Activated T-cell treated with anti-CD3 and anti-CD28 coated beads, Interleukin-2, amount 50 U/mL, for 24 hours (primary cell): Measurements from ENCODE around the gene ZNF750.

Experiments
- DNase-seq: peaks from one replicate; pipeline ENCODE4 v3.0.0-alpha.2; 2020
- H3K27ac Mint-ChIP-seq: 2 replicates; pipeline ENCODE4 v1.8.0; 2020; ENCODE audit warnings: mild to moderate bottlenecking, mixed read lengths
- H3K27me3 Mint-ChIP-seq: 2 replicates; pipeline ENCODE4 v1.8.0; 2020; ENCODE audit warnings: mixed read lengths
- H3K36me3 Mint-ChIP-seq: 2 replicates; pipeline ENCODE4 v1.8.0; 2020; ENCODE audit warnings: low read depth, mixed read lengths
- H3K4me1 Mint-ChIP-seq: 2 replicates; pipeline ENCODE4 v1.8.0; 2020; ENCODE audit warnings: low read depth, mixed read lengths
- H3K4me3 Mint-ChIP-seq: 2 replicates; pipeline ENCODE4 v1.8.0; 2020; ENCODE audit warnings: mild to moderate bottlenecking, moderate library complexity, mixed read lengths
- H3K9me3 Mint-ChIP-seq: 2 replicates; pipeline ENCODE4 v1.8.0; 2020; ENCODE audit warnings: mixed read lengths

The ZNF750 gene

GRCh38 chr17:82807562-82807961 is 32.3 kb downstream of the ZNF750 start:
- Mint-ChIP-seq H3K9me3 (no peaks in the 10 kb centered on the region), H3K4me3 (no peak overlapping the region), H3K36me3 (peaks cover 63% of the 10 kb centered on the region), H3K4me1 (no peaks in the 10 kb centered on the region), H3K27me3 (no peaks in the 10 kb centered on the region), H3K27ac (no peak overlapping the region)
- no peak for DNase-seq

GRCh38 chr17:82807101-82807500 is 32.7 kb downstream of the ZNF750 start:
- DNase-seq = no peak
- Mint-ChIP-seq H3K4me1 (peaks cover 3% of the 10 kb centered on the region), H3K27ac (no peak overlapping the region), H3K9me3 (no peaks in the 10 kb centered on the region), H3K36me3 (peaks cover 64% of the 10 kb centered on the region), H3K27me3 (no peaks in the 10 kb centered on the region), H3K4me3 (no peak overlapping the region)

GRCh38 chr17:82806645-82807044 is 33.2 kb downstream of the ZNF750 start:
- peaks cover 64% of the 10 kb centered on the region for H3K36me3 Mint-ChIP-seq
- no peak overlapping the region for H3K27ac Mint-ChIP-seq
- peaks cover 4% of the 10 kb centered on the region for H3K4me1 Mint-ChIP-seq
- no peaks in the 10 kb centered on the region for H3K9me3 Mint-ChIP-seq
- H3K27me3 Mint-ChIP-seq = no peaks in the 10 kb centered on the region
- DNase-seq = no peak
- no peak overlapping the region for H3K4me3 Mint-ChIP-seq

GRCh38 chr17:82805823-82806222 is 34.0 kb downstream of the ZNF750 start:
- Mint-ChIP-seq H3K36me3 (peaks cover 62% of the 10 kb centered on the region), H3K27me3 (no peaks in the 10 kb centered on the region), H3K4me1 (peaks cover 7% of the 10 kb centered on the region), H3K9me3 (peaks cover 4% of the 10 kb centered on the region), H3K4me3 (no peak overlapping the region), H3K27ac (no peak overlapping the region)
- no peak for DNase-seq

GRCh38 chr17:82805254-82805653 is 34.6 kb downstream of the ZNF750 start:
- Mint-ChIP-seq H3K27me3 (no peaks in the 10 kb centered on the region), H3K4me3 (no peak overlapping the region), H3K4me1 (peaks cover 7% of the 10 kb centered on the region), H3K27ac (no peak overlapping the region), H3K36me3 (peaks cover 61% of the 10 kb centered on the region), H3K9me3 (peaks cover 4% of the 10 kb centered on the region)
- DNase-seq = no peak

GRCh38 chr17:82804442-82805191 is 35.2 kb downstream of the ZNF750 start:
- no peak overlapping the region for H3K4me3 Mint-ChIP-seq
- H3K36me3 Mint-ChIP-seq = peaks cover 62% of the 10 kb centered on the region
- H3K4me1 Mint-ChIP-seq = peaks cover 7% of the 10 kb centered on the region
- DNase-seq = no peak
- no peak overlapping the region for H3K27ac Mint-ChIP-seq
- H3K9me3 Mint-ChIP-seq = peaks cover 4% of the 10 kb centered on the region
- no peaks in the 10 kb centered on the region for H3K27me3 Mint-ChIP-seq

GRCh38 chr17:82803606-82804005 is 36.2 kb downstream of the ZNF750 start:
- Mint-ChIP-seq H3K4me1 (peaks cover 7% of the 10 kb centered on the region), H3K27me3 (no peaks in the 10 kb centered on the region), H3K36me3 (peaks cover 64% of the 10 kb centered on the region), H3K4me3 (no peak overlapping the region), H3K9me3 (peaks cover 4% of the 10 kb centered on the region), H3K27ac (no peak overlapping the region)
- no peak for DNase-seq

GRCh38 chr17:82803185-82803584 is 36.6 kb downstream of the ZNF750 start:
- Mint-ChIP-seq H3K4me3 (no peak overlapping the region), H3K9me3 (peaks cover 4% of the 10 kb centered on the region), H3K27me3 (no peaks in the 10 kb centered on the region), H3K4me1 (peaks cover 7% of the 10 kb centered on the region), H3K27ac (no peak overlapping the region), H3K36me3 (peaks cover 66% of the 10 kb centered on the region)
- no peak for DNase-seq

GRCh38 chr17:82802075-82802780 is 37.6 kb downstream of the ZNF750 start:
- Mint-ChIP-seq H3K4me3 (no peak overlapping the region), H3K4me1 (peaks cover 7% of the 10 kb centered on the region), H3K36me3 (peaks cover 59% of the 10 kb centered on the region), H3K27me3 (no peaks in the 10 kb centered on the region), H3K27ac (no peak overlapping the region), H3K9me3 (peaks cover 4% of the 10 kb centered on the region)
- no peak for DNase-seq

- peaks cover 7% of the 10 kb centered on the region for H3K4me1 Mint-ChIP-seq
- peak overlapping the region; percentile 23 for H3K27ac Mint-ChIP-seq
Observed at GRCh38 chr17:82801377-82801970, 38.3 kb downstream of the ZNF750 start.

GRCh38 chr17:82800885-82801284 is 38.9 kb downstream of the ZNF750 start:
- peaks cover 60% of the 10 kb centered on the region for H3K36me3 Mint-ChIP-seq
- peaks cover 4% of the 10 kb centered on the region for H3K9me3 Mint-ChIP-seq
- peaks cover 7% of the 10 kb centered on the region for H3K4me1 Mint-ChIP-seq
- DNase-seq = no peak
- no peak overlapping the region for H3K4me3 Mint-ChIP-seq
- H3K27ac Mint-ChIP-seq = no peak overlapping the region
- H3K27me3 Mint-ChIP-seq = no peaks in the 10 kb centered on the region

More at GRCh38 chr17:82801377-82801970, 38.3 kb downstream of the ZNF750 start:
- Mint-ChIP-seq H3K27me3 (no peaks in the 10 kb centered on the region), H3K36me3 (peaks cover 60% of the 10 kb centered on the region), H3K4me3 (no peak overlapping the region), H3K9me3 (peaks cover 4% of the 10 kb centered on the region)
- no peak for DNase-seq

- Mint-ChIP-seq H3K36me3 (peaks cover 57% of the 10 kb centered on the region), H3K27ac (peak overlapping the region; percentile 7), H3K9me3 (peaks cover 4% of the 10 kb centered on the region), H3K4me3 (no peak overlapping the region), H3K4me1 (peaks cover 7% of the 10 kb centered on the region), H3K27me3 (no peaks in the 10 kb centered on the region)
- DNase-seq = no peak
Observed at GRCh38 chr17:82799591-82799990, 40.2 kb downstream of the ZNF750 start.

GRCh38 chr17:82798752-82799151 is 41.1 kb downstream of the ZNF750 start:
- DNase-seq = no peak
- Mint-ChIP-seq H3K27me3 (no peaks in the 10 kb centered on the region), H3K4me1 (peaks cover 7% of the 10 kb centered on the region), H3K4me3 (no peak overlapping the region), H3K36me3 (peaks cover 61% of the 10 kb centered on the region), H3K9me3 (peaks cover 4% of the 10 kb centered on the region), H3K27ac (no peak overlapping the region)

- no peaks in the 10 kb centered on the region for H3K27me3 Mint-ChIP-seq
Observed at GRCh38 chr17:82797061-82797460, 42.8 kb downstream of the ZNF750 start.

GRCh38 chr17:82795615-82796014 is 44.2 kb downstream of the ZNF750 start:
- Mint-ChIP-seq H3K36me3 (peaks cover 62% of the 10 kb centered on the region), H3K27me3 (no peaks in the 10 kb centered on the region), H3K27ac (no peak overlapping the region), H3K9me3 (no peaks in the 10 kb centered on the region), H3K4me3 (no peak overlapping the region), H3K4me1 (no peaks in the 10 kb centered on the region)
- no peak for DNase-seq

More at GRCh38 chr17:82797061-82797460, 42.8 kb downstream of the ZNF750 start:
- Mint-ChIP-seq H3K36me3 (peaks cover 64% of the 10 kb centered on the region), H3K9me3 (peaks cover 4% of the 10 kb centered on the region), H3K27ac (no peak overlapping the region), H3K4me1 (peaks cover 4% of the 10 kb centered on the region), H3K4me3 (no peak overlapping the region)
- DNase-seq = no peak
